Airway epithelial cell (primary cell): ENCODE data around the gene MAL. TPM values are rescaled to one million over a fixed set of nuclear protein-coding genes. Genes with fewer than 3 reads are reported as not detected.

Experiments used
- total RNA-seq: library from RNA; depleted of rRNA; stranded (reverse); fragments of >200 nt; gene quantifications from 2 replicates; pipeline ENCODE4 v1.2.3, GENCODE V29; 2015

MAL gene
- total RNA-seq = 6.1 and 8.5 TPM in 2 replicates

DNA sequence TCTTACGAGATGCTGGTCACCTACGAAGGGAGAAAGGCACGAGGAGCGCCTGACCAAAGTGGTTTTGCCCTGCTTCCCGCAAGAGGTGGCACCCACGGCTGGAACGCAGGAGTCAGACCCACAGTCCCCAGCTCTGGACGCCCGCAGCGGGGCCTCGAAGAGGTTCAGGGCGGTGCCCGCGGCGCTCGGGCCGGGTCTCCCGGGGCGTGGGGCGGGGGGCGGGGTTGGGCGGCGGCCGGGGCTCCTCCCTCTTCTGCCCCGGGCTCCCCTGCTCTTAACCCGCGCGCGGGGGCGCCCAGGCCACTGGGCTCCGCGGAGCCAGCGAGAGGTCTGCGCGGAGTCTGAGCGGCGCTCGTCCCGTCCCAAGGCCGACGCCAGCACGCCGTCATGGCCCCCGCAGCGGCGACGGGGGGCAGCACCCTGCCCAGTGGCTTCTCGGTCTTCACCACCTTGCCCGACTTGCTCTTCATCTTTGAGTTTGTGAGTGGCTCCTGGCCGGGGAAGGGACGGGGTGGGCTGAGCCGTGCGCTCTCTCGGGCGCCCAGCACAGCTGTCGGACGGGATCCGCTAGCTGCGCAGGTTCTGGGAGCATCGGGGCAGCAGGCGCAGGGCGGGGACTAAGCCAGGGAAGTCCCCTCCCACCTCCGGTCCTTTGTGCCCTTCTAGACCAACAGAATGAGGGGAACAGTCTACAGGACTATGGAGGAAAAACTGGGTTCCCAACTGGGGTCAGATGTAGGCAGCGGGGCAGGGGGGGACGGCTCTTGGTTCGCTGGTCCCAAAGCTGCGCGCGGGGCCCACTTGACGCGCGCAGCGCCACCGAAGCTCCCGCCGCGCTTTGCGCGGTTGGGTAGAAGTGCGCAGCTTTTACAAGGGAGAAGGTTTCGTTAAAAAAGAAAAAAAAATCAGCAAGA lies at the start of gene MAL:
MAL (plus strand) TSS at position 303 of the 914 bp plus-strand sequence; CDS start at position 388, 85 bp downstream.

Other genes with a start within 250 kb of the MAL start
- not detected in 2 replicates for gene TEKT4, start 154.3 kb upstream of the MAL start, total RNA-seq
- 41.9 and 44.2 TPM in 2 replicates for gene MRPS5, start 96.1 kb downstream of the MAL start, total RNA-seq
- 4.8 and 5.2 TPM in 2 replicates for gene ZNF514, start 134.1 kb downstream of the MAL start, total RNA-seq
- 2.8 and 5.8 TPM in 2 replicates for gene ZNF2, start 140.1 kb downstream of the MAL start, total RNA-seq
- gene ZNF892, start 181.8 kb downstream of the MAL start, total RNA-seq = 2.5 and 2.7 TPM in 2 replicates
- 36.2 and 53.7 TPM in 2 replicates for gene PROM2, start 248.7 kb downstream of the MAL start, total RNA-seq